Heart left ventricle (tissue), 16 donors: Measurements from ENCODE around the gene KCNC4. TPM values are rescaled to one million over a fixed set of nuclear protein-coding genes. Genes with fewer than 3 reads are reported as not detected.

Experiments
- ATAC-seq, 4 donors: fragments of 200-7000 bp; cut with Tn5 transposase; one replicate each; pipeline ENCODE4 v1.9.1; 2020 to 2022; ENCODE audit warnings: moderate library complexity in 4 of 4, mild to moderate bottlenecking in 3 of 4, moderate number of reproducible peaks in 1 of 4
- DNase-seq, 5 donors: peaks; one replicate each; pipeline ENCODE4 v3.0.0-alpha.2; 2020
- H3K27ac ChIP-seq, 12 donors: fragments of 200-600 bp; sonication (generic) in 4 of 12; one replicate each; pipeline versions ENCODE4 v1.5.0 to v1.8.0; 2016 to 2022; ENCODE audit warnings: mild to moderate bottlenecking in 2 of 12
- H3K27me3 ChIP-seq, 9 donors: fragments of 200-600 bp; sonication (generic) in 2 of 9; one replicate each; pipeline versions ENCODE4 v1.5.1 to v1.8.0; 2016 to 2022; ENCODE audit warnings: mild to moderate bottlenecking in 3 of 9
- H3K36me3 ChIP-seq, 9 donors: fragments of 200-600 bp; sonication (generic) in 2 of 9; one replicate each; pipeline versions ENCODE4 v1.5.0 to v1.8.0; 2018 to 2022; ENCODE audit warnings: mild to moderate bottlenecking in 2 of 9
- H3K4me1 ChIP-seq, 12 donors: fragments of 200-600 bp; sonication (generic) in 4 of 12; one replicate each; pipeline versions ENCODE4 v1.5.0 to v1.8.0; 2016 to 2022; ENCODE audit warnings: mild to moderate bottlenecking in 3 of 12
- H3K4me3 ChIP-seq, 12 donors: fragments of 200-600 bp; sonication (generic) in 4 of 12; one replicate each; pipeline versions ENCODE4 v1.5.0 to v1.8.0; 2017 to 2022; ENCODE audit warnings: mild to moderate bottlenecking in 9 of 12, moderate library complexity in 4 of 12
- H3K9me3 ChIP-seq, 12 donors: fragments of 200-600 bp; sonication (generic) in 4 of 12; one replicate each; pipeline versions ENCODE4 v1.5.0 to v1.8.0; 2016 to 2022; ENCODE audit warnings: mild to moderate bottlenecking in 1 of 12
- CTCF ChIP-seq, 12 donors: fragments of 200-600 bp; sonication (generic) in 4 of 12; IDR thresholded peaks; one replicate each; pipeline versions ENCODE4 v1.5.0 to v1.8.0; 2018 to 2022; ENCODE audit warnings: antibody characterized with exemption in 12 of 12, mild to moderate bottlenecking in 5 of 12
- POLR2A ChIP-seq, 2 donors: fragments of 450-650 bp; IDR thresholded peaks; one replicate each; pipeline ENCODE4 v1.6.1; 2017; ENCODE audit warnings: antibody characterized with exemption in 2 of 2, mild to moderate bottlenecking in 2 of 2, moderate library complexity in 2 of 2
- WGBS, 4 donors: extraction: QIAGEN DNeasy Blood & Tissue Kit in 2 of 4; methylation state at CpG; one replicate each; pipeline versions ENCODE4 v1.1.5 to v1.1.7; 2013 to 2018; 5-methylcytosine and 5-hydroxymethylcytosine counted together
- intact Hi-C, 10 donors: fragments of 100-400 bp; cut with DNase I; formaldehyde crosslinking; loops; one replicate each; pipeline versions ENCODE4 v1.11.1 to v1.14.2; 2022
- polyA plus RNA-seq, 2 donors: library from polyadenylated mRNA; stranded (reverse); fragments of 200-250 nt; gene quantifications; one replicate each; pipeline ENCODE4 v1.2.3, GENCODE V29; 2013
- total RNA-seq, 9 donors: library from RNA; depleted of rRNA in 2 of 9; stranded (reverse); fragments of >200 nt in 2 of 9; fragmentation: NEBNext Ultra II Directional in 3 of 9; extraction: Animal tissue kit (Norgen Biotek cat#: 25700) in 3 of 9; gene quantifications; one replicate each; pipeline versions ENCODE4 v1.1.0 to v1.2.4, GENCODE V29; 2016 to 2023
- donor health status: ischemic (EF 13 %, LVEDD 7.1; RV severe dilation, severe dysfunction).
- donor health status: healthy with polysubstance abuse.
- donor health status: DM: no; HTN: yes; CAD: no.
- donor health status: DM: no; HTN: no; CAD: no.
- donor health status: ischemic (EF 25% LVEDD 6.9; RV normal size, moderate dysfunction).
- donor health status: ischemic (EF 25% LVEDD 5.7; RV mildly dilated, moderate dysfunction).
- donor health status: healthy.
- donor health status: DM: yes; HTN: yes; CAD: no.
- donor health status: ischemic (EF 35%, LVEDD 5.7; RV mildly dilated, moderate dysfunction).
- donor health status: nonischemic (EF 11% LVEDD 7.7; RV severe dilation, severe dysfunction).
- donor health status: DM: yes; HTN: yes; CAD: no.
- donor health status: PGD.
- donor health status: ischemic (EF 29% LVEDD 5.4; RV normal size, mild dysfunction).
- donor health status: nonischemic (EF 23%, LVEDD 6.1; RV moderate dilation, normal function).

The KCNC4 gene
- total and polyA plus RNA-seq, 11 donors: 2.4 to 15.2 (median 6.1) TPM

- intact Hi-C loops: loop anchor here in 5 of 10 donors (5.0 to 10.0 kb wide), 2 partner anchors 50 to 193 kb away; partner anchors contain the start of gene LAMTOR5 (in 4 of the 5)
- Histone ChIP-seq H3K27ac (no peak overlapping the region), H3K9me3 (no peaks in the 10 kb centered on the region), H3K4me1 (peaks cover 0 to 52% (median 21%) of the 10 kb centered on the region in 12 donors), H3K27me3 (peaks cover 0 to 13% (median 0%) of the 10 kb centered on the region in 9 donors), H3K4me3 (no peak overlapping the region), H3K36me3 (peaks cover 0 to 10% (median 0%) of the 10 kb centered on the region in 9 donors)
- no peak for TF ChIP-seq POLR2A (IDR thresholded peaks at IDR 0.05)
- TF ChIP-seq CTCF (IDR thresholded peaks at IDR 0.05): no peak
- WGBS, 4 donors: 77 to 86% (median 79%) methylated on average over 14 to 16 of the region's 16 CpGs
- DNase-seq: no peak
- ATAC-seq: no peak
Measured at GRCh38 chr1:110214454-110215404, 4.6 kb downstream of the KCNC4 start.

GRCh38 chr1:110215621-110216515 lies 5.8 kb downstream of the KCNC4 start:
- no peak for TF ChIP-seq POLR2A (IDR thresholded peaks at IDR 0.05)
- TF ChIP-seq CTCF (IDR thresholded peaks at IDR 0.05): no peak
- WGBS, 4 donors: 79 to 89% (median 87%) methylated on average over 6 to 7 of the region's 7 CpGs

GRCh38 chr1:110216844-110217444 lies 6.8 kb downstream of the KCNC4 start:
- Histone ChIP-seq H3K27ac (no peak overlapping the region), H3K36me3 (peaks cover 0 to 10% (median 0%) of the 10 kb centered on the region in 9 donors), H3K9me3 (no peaks in the 10 kb centered on the region), H3K4me1 (peaks cover 0 to 36% (median 11%) of the 10 kb centered on the region in 12 donors), H3K27me3 (peaks cover 0 to under 1% (median 0%) of the 10 kb centered on the region in 9 donors), H3K4me3 (no peak overlapping the region)
- 91 to 96% (median 94%) methylated on average over 5 to 6 of the region's 6 CpGs for WGBS, 4 donors
- ATAC-seq (no peak), DNase-seq (no peak)
- intact Hi-C loops: loop anchor here in 2 of 10 donors (10.0 kb wide), 1 partner anchor 48 kb away; no protein-coding TSS in a partner anchor
- no peak for TF ChIP-seq POLR2A (IDR thresholded peaks at IDR 0.05)
- no peak for TF ChIP-seq CTCF (IDR thresholded peaks at IDR 0.05)

More at GRCh38 chr1:110215621-110216515, 5.8 kb downstream of the KCNC4 start:
- DNase-seq (no peak), ATAC-seq (no peak)
- H3K36me3 ChIP-seq: peaks cover 0 to 10% (median 0%) of the 10 kb centered on the region in 9 donors
- peaks cover 0 to 47% (median 19%) of the 10 kb centered on the region in 12 donors for H3K4me1 ChIP-seq
- no peak overlapping the region for H3K27ac ChIP-seq
- intact Hi-C loops: loop anchor here in 2 of 10 donors (10.0 kb wide), 1 partner anchor 49 kb away; no protein-coding TSS in a partner anchor
- H3K9me3 ChIP-seq: no peaks in the 10 kb centered on the region
- H3K4me3 ChIP-seq: no peak overlapping the region
- peaks cover 0 to 12% (median 0%) of the 10 kb centered on the region in 9 donors for H3K27me3 ChIP-seq
